HCT116 (cell line): ENCODE data around the gene SLFN11. TPM values are rescaled to one million over a fixed set of nuclear protein-coding genes. Genes with fewer than 3 reads are reported as not detected.

Experiments
- ATAC-seq: fragments of 200-7000 bp; cut with Tn5 transposase; 2 replicates; pipeline ENCODE4 v1.9.1; 2020; ENCODE audit warnings: mild to moderate bottlenecking, moderate library complexity
- BruUV-seq: library from RNA; stranded (reverse); fragments of 400-500 nt; replicated peaks from 2 replicates; lab custom pipeline; 2021; lab: Mats Ljungman, UMichigan
- CTCF ChIA-PET: fragments of 300-600 bp; sonication (Branson Sonifier 250); formaldehyde crosslinking; loops from one replicate; lab custom pipeline; 2021; ENCODE audit warnings: antibody characterized with exemption; lab: Charles Lee
- POLR2A ChIA-PET: fragments of 300-600, 350-600 bp; sonication (Branson Sonifier 250); formaldehyde crosslinking; loops from one replicate; lab custom pipeline; 2021; ENCODE audit warnings: antibody characterized with exemption; lab: Charles Lee
- RAD21 ChIA-PET, 2 experiments: fragments of 300-600 bp; sonication (Branson Sonifier 250); formaldehyde crosslinking; loops; one replicate each; lab custom pipeline; 2023; ENCODE audit warnings: low total read pairs in 2 of 2; ENCODE audit not compliant: uncharacterized antibody in 2 of 2, unreplicated experiment in 2 of 2, low non-redundant PET in 1 of 2; lab: Charles Lee
- DNase-seq: peaks from one replicate; pipeline ENCODE4 v3.0.0-alpha.2; 2010; ENCODE audit warnings: low read depth, low spot score
- H2AFZ ChIP-seq: fragments of 200-600 bp; shearing (Covaris generic), sonication (generic); 2 replicates; pipeline ENCODE4 v1.6.1; 2017; ENCODE audit warnings: low read depth, mixed run types, mixed read lengths, antibody characterized with exemption, low read length; ENCODE audit not compliant: poor library complexity, severe bottlenecking
- H3K27ac ChIP-seq: 2 replicates; pipeline ENCODE4 v1.5.1; 2012; ENCODE audit warnings: low read depth, low read length
- H3K27me3 ChIP-seq: fragments of 200-600 bp; sonication (generic); 2 replicates; pipeline ENCODE4 v1.6.1; 2016; ENCODE audit warnings: mixed run types, low read length, mixed read lengths; ENCODE audit not compliant: insufficient read depth
- H3K36me3 ChIP-seq, 2 experiments: fragments of 200-500 bp in 1 of 2; fragments of 200-600 bp in 1 of 2; sonication (Bioruptor generic) in 1 of 2; sonication (generic) in 1 of 2; 2 replicates each; pipeline versions ENCODE4 v1.5.1 to v1.6.1; 2014 to 2016; ENCODE audit warnings: low read length in 2 of 2, inconsistent platforms in 1 of 2, mixed read lengths in 1 of 2, mixed run types in 1 of 2; ENCODE audit not compliant: insufficient read depth in 2 of 2, control insufficient read depth in 1 of 2
- H3K4me1 ChIP-seq, 2 experiments: fragments of 200-600 bp in 1 of 2; sonication (generic) in 1 of 2; 2 replicates each; pipeline versions ENCODE4 v1.5.1 to v1.6.1; 2012 to 2017; ENCODE audit warnings: low read length in 2 of 2, inconsistent platforms in 1 of 2, mild to moderate bottlenecking in 1 of 2, mixed read lengths in 1 of 2, mixed run types in 1 of 2, moderate library complexity in 1 of 2; ENCODE audit not compliant: insufficient read depth in 2 of 2, control insufficient read depth in 1 of 2
- H3K4me2 ChIP-seq: fragments of 200-600 bp; sonication (generic); 2 replicates; pipeline ENCODE4 v1.6.1; 2017; ENCODE audit warnings: mixed run types, low read length, mixed read lengths
- H3K4me3 ChIP-seq, 2 experiments: fragments of 200-600 bp in 1 of 2; sonication (generic) in 1 of 2; replicated peaks in 1 of 2; 2 replicates each; pipeline ENCODE4 v1.5.1; 2011 to 2016; ENCODE audit warnings: low read length in 2 of 2, control low read depth in 1 of 2, low read depth in 1 of 2, mild to moderate bottlenecking in 1 of 2, mixed read lengths in 1 of 2, mixed run types in 1 of 2
- H3K79me2 ChIP-seq: fragments of 200-600 bp; sonication (generic); 2 replicates; pipeline ENCODE4 v1.6.1; 2017; ENCODE audit warnings: mild to moderate bottlenecking, mixed run types, low read length, moderate library complexity, mixed read lengths; ENCODE audit not compliant: insufficient read depth
- H3K9ac ChIP-seq: fragments of 200-600 bp; sonication (generic); 2 replicates; pipeline ENCODE4 v1.6.1; 2016; ENCODE audit warnings: low read length, mixed read lengths
- H3K9me2 ChIP-seq: fragments of 200-600 bp; sonication (generic), shearing (Covaris generic); 2 replicates; pipeline ENCODE4 v1.6.1; 2017; ENCODE audit warnings: mixed run types, mild to moderate bottlenecking, moderate library complexity; ENCODE audit not compliant: insufficient read depth
- H3K9me3 ChIP-seq, 2 experiments: fragments of 200-500 bp in 1 of 2; fragments of 200-600 bp in 1 of 2; sonication (Bioruptor generic) in 1 of 2; sonication (generic) in 1 of 2; 2 replicates each; pipeline ENCODE4 v1.6.1; 2014 to 2017; ENCODE audit warnings: low read length in 2 of 2, mixed read lengths in 2 of 2, inconsistent platforms in 1 of 2, low read depth in 1 of 2, mild to moderate bottlenecking in 1 of 2, mixed run types in 1 of 2, moderate library complexity in 1 of 2; ENCODE audit not compliant: control insufficient read depth in 1 of 2, insufficient read depth in 1 of 2
- H4K20me1 ChIP-seq: fragments of 200-600 bp; sonication (generic), shearing (Covaris generic); 2 replicates; pipeline ENCODE4 v1.6.1; 2017; ENCODE audit warnings: mixed run types, mild to moderate bottlenecking, moderate library complexity; ENCODE audit not compliant: insufficient read depth
- EZH2 ChIP-seq: fragments of 200-600 bp; sonication (generic); IDR thresholded peaks from 2 replicates; pipeline ENCODE4 v1.6.1; 2017; ENCODE audit warnings: antibody characterized with exemption, mixed run types
- POLR2AphosphoS5 ChIP-seq: IDR thresholded peaks from 2 replicates; pipeline ENCODE4 v1.6.1; 2011; ENCODE audit warnings: mild to moderate bottlenecking, low read depth, low read length, moderate library complexity
- RAD21 ChIP-seq: IDR thresholded peaks from 2 replicates; pipeline ENCODE4 v1.6.1; 2012; ENCODE audit warnings: low read depth, mild to moderate bottlenecking
- SIN3A ChIP-seq: IDR thresholded peaks from 2 replicates; pipeline ENCODE4 v1.6.1; 2012; ENCODE audit warnings: low read depth
- SRF ChIP-seq: IDR thresholded peaks from 2 replicates; pipeline ENCODE4 v1.6.1; 2012; ENCODE audit warnings: low read depth
- intact Hi-C: fragments of 100-400 bp; cut with micrococcal nuclease; formaldehyde crosslinking; loops from 2 replicates; pipeline ENCODE4 v1.10.0; 2022
- total RNA-seq: library from RNA; stranded (reverse); gene quantifications from one replicate; pipeline ENCODE4 v1.2.1, GENCODE V29; 2021; ENCODE audit not compliant: unreplicated experiment
- TF ChIP-seq, protein P1 (sequence below): IDR thresholded peaks from 2 replicates; pipeline ENCODE4 v1.6.1; 2011; ENCODE audit warnings: mild to moderate bottlenecking, low read length, moderate library complexity; ENCODE audit not compliant: insufficient replicate concordance; ENCODE audit errors: extremely low read depth
- TF ChIP-seq, protein P2 (sequence below), 3 experiments: fragments of 200-600 bp in 1 of 3; sonication (generic) in 1 of 3; IDR thresholded peaks in 2 of 3; conservative IDR thresholded peaks in 1 of 3; 2 replicates each; pipeline ENCODE4 v1.5.1; 2012 to 2017; ENCODE audit warnings: low read depth in 2 of 3, low read length in 2 of 3, antibody characterized with exemption in 1 of 3, borderline replicate concordance in 1 of 3, control low read depth in 1 of 3, mild to moderate bottlenecking in 1 of 3, mixed read lengths in 1 of 3, mixed run types in 1 of 3, moderate library complexity in 1 of 3; ENCODE audit not compliant: insufficient read depth in 1 of 3

Gene SLFN11
- total RNA-seq, 1 experiment from 2014 or later: not detected

DNA sequence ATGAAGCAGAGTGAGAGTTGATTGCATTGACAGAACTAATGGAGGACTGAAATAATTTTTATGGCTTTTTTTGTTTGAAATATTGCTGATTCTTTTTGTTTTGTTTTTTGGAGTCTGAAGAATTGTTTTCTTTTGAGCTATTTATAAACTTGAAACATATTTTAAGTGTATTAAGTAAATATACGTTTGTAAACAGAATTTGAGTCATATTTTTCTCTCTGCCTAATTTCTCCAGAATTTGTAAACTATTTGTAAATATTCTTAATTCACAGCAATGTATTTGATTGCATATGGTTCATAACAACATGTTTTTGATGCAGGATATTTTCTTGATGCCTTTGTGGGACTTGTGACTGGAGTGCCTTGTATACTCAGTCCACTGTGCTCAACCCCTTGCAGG is 50.7 kb downstream of the SLFN11 start:
- no TSS peak for BruUV-seq
- CTCF ChIA-PET: no interaction called here

More for the DNA sequence above, 50.7 kb downstream of the SLFN11 start:
- no peak overlapping the region for H2AFZ ChIP-seq
- TF ChIP-seq, protein P1, sequence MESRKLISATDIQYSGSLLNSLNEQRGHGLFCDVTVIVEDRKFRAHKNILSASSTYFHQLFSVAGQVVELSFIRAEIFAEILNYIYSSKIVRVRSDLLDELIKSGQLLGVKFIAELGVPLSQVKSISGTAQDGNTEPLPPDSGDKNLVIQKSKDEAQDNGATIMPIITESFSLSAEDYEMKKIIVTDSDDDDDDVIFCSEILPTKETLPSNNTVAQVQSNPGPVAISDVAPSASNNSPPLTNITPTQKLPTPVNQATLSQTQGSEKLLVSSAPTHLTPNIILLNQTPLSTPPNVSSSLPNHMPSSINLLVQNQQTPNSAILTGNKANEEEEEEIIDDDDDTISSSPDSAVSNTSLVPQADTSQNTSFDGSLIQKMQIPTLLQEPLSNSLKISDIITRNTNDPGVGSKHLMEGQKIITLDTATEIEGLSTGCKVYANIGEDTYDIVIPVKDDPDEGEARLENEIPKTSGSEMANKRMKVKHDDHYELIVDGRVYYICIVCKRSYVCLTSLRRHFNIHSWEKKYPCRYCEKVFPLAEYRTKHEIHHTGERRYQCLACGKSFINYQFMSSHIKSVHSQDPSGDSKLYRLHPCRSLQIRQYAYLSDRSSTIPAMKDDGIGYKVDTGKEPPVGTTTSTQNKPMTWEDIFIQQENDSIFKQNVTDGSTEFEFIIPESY: no peak
- TF ChIP-seq SRF (no peak), EZH2 (no peak), SIN3A (no peak), POLR2AphosphoS5 (no peak), RAD21 (no peak)
- TF ChIP-seq, protein P2, sequence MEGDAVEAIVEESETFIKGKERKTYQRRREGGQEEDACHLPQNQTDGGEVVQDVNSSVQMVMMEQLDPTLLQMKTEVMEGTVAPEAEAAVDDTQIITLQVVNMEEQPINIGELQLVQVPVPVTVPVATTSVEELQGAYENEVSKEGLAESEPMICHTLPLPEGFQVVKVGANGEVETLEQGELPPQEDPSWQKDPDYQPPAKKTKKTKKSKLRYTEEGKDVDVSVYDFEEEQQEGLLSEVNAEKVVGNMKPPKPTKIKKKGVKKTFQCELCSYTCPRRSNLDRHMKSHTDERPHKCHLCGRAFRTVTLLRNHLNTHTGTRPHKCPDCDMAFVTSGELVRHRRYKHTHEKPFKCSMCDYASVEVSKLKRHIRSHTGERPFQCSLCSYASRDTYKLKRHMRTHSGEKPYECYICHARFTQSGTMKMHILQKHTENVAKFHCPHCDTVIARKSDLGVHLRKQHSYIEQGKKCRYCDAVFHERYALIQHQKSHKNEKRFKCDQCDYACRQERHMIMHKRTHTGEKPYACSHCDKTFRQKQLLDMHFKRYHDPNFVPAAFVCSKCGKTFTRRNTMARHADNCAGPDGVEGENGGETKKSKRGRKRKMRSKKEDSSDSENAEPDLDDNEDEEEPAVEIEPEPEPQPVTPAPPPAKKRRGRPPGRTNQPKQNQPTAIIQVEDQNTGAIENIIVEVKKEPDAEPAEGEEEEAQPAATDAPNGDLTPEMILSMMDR (IDR thresholded peaks at IDR 0.05 in 2 of 3, conservative IDR thresholded peaks at IDR 0.05 in 1 of 3; ENCODE audit: borderline replicate concordance in 1 of 3, insufficient read depth in 1 of 3, low read depth in 2 of 3, low read length in 2 of 3): no peak
- TF ChIP-seq, all 23 proteins: peak for 0
- DNase-seq: no peak
- ATAC-seq: no peak
- intact Hi-C loops: no loop called here
- no peaks in the 10 kb centered on the region for H3K79me2 ChIP-seq
- no peak overlapping the region for H3K27ac ChIP-seq
- H3K9ac ChIP-seq: no peak overlapping the region
- no peak overlapping the region for H3K4me3 ChIP-seq
- RAD21 ChIA-PET: no interaction called here
- no peaks in the 10 kb centered on the region for H3K36me3 ChIP-seq
- POLR2A ChIA-PET: no interaction called here
- no peaks in the 10 kb centered on the region for H3K9me2 ChIP-seq
- H3K9me3 ChIP-seq: no peaks in the 10 kb centered on the region
- H3K27me3 ChIP-seq: peaks cover 22% of the 10 kb centered on the region
- no peaks in the 10 kb centered on the region for H3K4me1 ChIP-seq
- H3K4me2 ChIP-seq: no peak overlapping the region
- H4K20me1 ChIP-seq: no peaks in the 10 kb centered on the region
